K562 (cell line): ENCODE data around the gene BID. TPM values are rescaled to one million over a fixed set of nuclear protein-coding genes. Genes with fewer than 3 reads are reported as not detected.

ENCODE experiments used
- ATAC-seq: fragments of 200-7000 bp; cut with Tn5 transposase; 3 replicates; pipeline ENCODE4 v1.9.1; 2020; ENCODE audit warnings: moderate library complexity
- BruUV-seq: library from RNA; stranded (reverse); fragments of 400-500 nt; replicated peaks from 2 replicates; lab custom pipeline; 2021; lab: Mats Ljungman, UMichigan
- CTCF ChIA-PET: fragments of 300-600 bp; formaldehyde crosslinking; extraction: SDS; loops from one replicate; lab custom pipeline; 2021; ENCODE audit warnings: low intra/inter-chr PET ratio; lab: Yijun Ruan, JAX
- POLR2A ChIA-PET: fragments of 300-600, 350-650 bp; sonication (Branson Sonifier 250); formaldehyde crosslinking; extraction: SDS; loops from one replicate; lab custom pipeline; 2021; ENCODE audit warnings: antibody characterized with exemption, inconsistent platforms; lab: Yijun Ruan, JAX
- DNase-seq, 4 experiments: peaks; one replicate each; pipeline versions ENCODE4 v3.0.0 to v3.0.0-alpha.2; 2011 to 2018; ENCODE audit warnings: low spot score in 3 of 4, mixed read lengths in 3 of 4; ENCODE audit errors: extremely low read depth in 1 of 4
- FAIRE-seq: peaks from 2 replicates; lab custom pipeline; 2011; peaks lifted over from hg19 to GRCh38; lab: Jason Lieb, UNC
- H2AFZ ChIP-seq: 2 replicates; pipeline ENCODE4 v1.6.0; 2011; ENCODE audit warnings: low read depth, low read length, control low read depth, inconsistent platforms
- H3K27ac ChIP-seq: fragments of 200-600 bp; 3 replicates; pipeline ENCODE4 v1.8.0; 2011; ENCODE audit warnings: low read depth, mild to moderate bottlenecking, control low read depth, inconsistent platforms, low read length, moderate library complexity, mixed read lengths; ENCODE audit errors: extremely low read depth
- H3K27me3 ChIP-seq, 2 experiments: fragments of 300-600 bp in 1 of 2; 2 replicates in 1 of 2; 3 replicates in 1 of 2; pipeline versions ENCODE4 v1.6.0 to v1.8.0; 2011; ENCODE audit warnings: inconsistent platforms in 2 of 2, low read length in 2 of 2, mild to moderate bottlenecking in 1 of 2, mixed read lengths in 1 of 2, moderate library complexity in 1 of 2; ENCODE audit not compliant: control insufficient read depth in 2 of 2, insufficient read depth in 2 of 2
- H3K36me3 ChIP-seq: fragments of 300-600 bp; 3 replicates; pipeline ENCODE4 v1.8.0; 2011; ENCODE audit warnings: mild to moderate bottlenecking, low read length, inconsistent platforms; ENCODE audit not compliant: control insufficient read depth, insufficient read depth
- H3K4me1 ChIP-seq, 2 experiments: fragments of 200-600 bp in 1 of 2; replicated peaks in 1 of 2; 2 replicates in 1 of 2; 3 replicates in 1 of 2; pipeline versions ENCODE4 v1.5.1 to v1.8.0; 2011; ENCODE audit warnings: inconsistent platforms in 2 of 2, low read length in 2 of 2, mild to moderate bottlenecking in 1 of 2, mixed read lengths in 1 of 2, moderate library complexity in 1 of 2; ENCODE audit not compliant: control insufficient read depth in 2 of 2, insufficient read depth in 2 of 2
- H3K4me2 ChIP-seq: 2 replicates; pipeline ENCODE4 v1.6.1; 2011; ENCODE audit warnings: low read length, control low read depth, inconsistent platforms, mixed read lengths; ENCODE audit not compliant: insufficient read depth
- H3K4me3 ChIP-seq: fragments of 200-600 bp; sonication (generic), shearing (Covaris generic); 2 replicates; pipeline ENCODE4 v1.5.1; 2016; ENCODE audit warnings: control low read depth, inconsistent platforms
- H3K79me2 ChIP-seq: fragments of 200-600 bp; 3 replicates; pipeline ENCODE4 v1.8.0; 2011; ENCODE audit warnings: low read length, inconsistent platforms; ENCODE audit not compliant: control insufficient read depth, insufficient read depth
- H3K9ac ChIP-seq, 2 experiments: 2 replicates each; pipeline versions ENCODE4 v1.6.0 to v1.6.1; 2011; ENCODE audit warnings: low read depth in 2 of 2, low read length in 2 of 2, control low read depth in 1 of 2, inconsistent platforms in 1 of 2, mild to moderate bottlenecking in 1 of 2, mixed read lengths in 1 of 2; ENCODE audit not compliant: insufficient read depth in 1 of 2
- H3K9me1 ChIP-seq: one replicate; pipeline ENCODE4 v1.6.0; 2011; ENCODE audit warnings: inconsistent platforms, mild to moderate bottlenecking, low read length, moderate library complexity; ENCODE audit not compliant: control insufficient read depth, insufficient read depth
- H3K9me3 ChIP-seq: replicated peaks from 2 replicates; pipeline ENCODE4 v1.5.1; 2011; ENCODE audit warnings: low read depth, low read length, inconsistent platforms; ENCODE audit not compliant: control insufficient read depth, insufficient read depth
- H4K20me1 ChIP-seq: replicated peaks from 2 replicates; pipeline ENCODE4 v1.6.1; 2011; ENCODE audit warnings: low read length, inconsistent platforms, mixed read lengths; ENCODE audit not compliant: control insufficient read depth, insufficient read depth
- ETV6 ChIP-seq, 3 experiments: fragments of 150-350 bp in 1 of 3; sonication (generic) in 1 of 3; formaldehyde crosslinking in 1 of 3; IDR thresholded peaks; 2 replicates each; pipeline versions ENCODE4 v1.6.1 to v1.8.0; 2014 to 2022; ENCODE audit warnings: borderline replicate concordance in 2 of 3, low read depth in 2 of 3, antibody characterized with exemption in 1 of 3, low read length in 1 of 3, mild to moderate bottlenecking in 1 of 3, missing genetic modification reagents in 1 of 3
- MTA2 ChIP-seq: fragments of 450-650 bp; IDR thresholded peaks from 2 replicates; pipeline ENCODE4 v1.6.1; 2016; ENCODE audit warnings: low read depth
- RBM34 ChIP-seq: fragments of 200-400 bp; formaldehyde crosslinking; IDR thresholded peaks from 2 replicates; pipeline ENCODE4 v1.6.1; 2018; ENCODE audit warnings: low read length, borderline replicate concordance; ENCODE audit not compliant: insufficient read depth
- SMARCA5 ChIP-seq: fragments of 450-650 bp; IDR thresholded peaks from 2 replicates; pipeline ENCODE4 v1.6.1; 2016
- TAL1 ChIP-seq: fragments of 450-650 bp; IDR thresholded peaks from 2 replicates; pipeline ENCODE4 v1.6.1; 2016; ENCODE audit warnings: mild to moderate bottlenecking
- TCF7 ChIP-seq: sonication (generic); IDR thresholded peaks from 2 replicates; pipeline ENCODE4 v1.6.1; 2016; ENCODE audit warnings: antibody characterized with exemption, borderline replicate concordance
- ZNF507 ChIP-seq: conservative IDR thresholded peaks from 2 replicates; pipeline ENCODE4 v1.6.1; 2017; ENCODE audit warnings: missing genetic modification characterization, missing compliant biosample characterization
- WGBS: fragments of 100-300 bp; shearing (Covaris generic); methylation state at CpG from one replicate; pipeline ENCODE4 v1.1.6; 2016; ENCODE audit warnings: low coverage, mixed read lengths; ENCODE audit not compliant: insufficient coverage; ENCODE audit errors: missing lambda C conversion rate; 5-methylcytosine and 5-hydroxymethylcytosine counted together
- in situ Hi-C: fragments of 300-500 bp; cut with MboI; formaldehyde crosslinking; loops from 4 replicates; pipeline ENCODE4 v1.15.0; 2018; ENCODE audit warnings: inconsistent platforms, mixed read lengths
- intact Hi-C: fragments of 100-400 bp; cut with micrococcal nuclease; formaldehyde crosslinking; loops from 2 replicates; pipeline ENCODE4 v1.14.2; 2022
- polyA plus RNA-seq, 8 experiments: library from polyadenylated mRNA; depleted of rRNA in 4 of 8; stranded (reverse) in 5 of 8; unstranded in 3 of 8; fragments of >200 nt; fragmentation: Nextera tagmentation in 2 of 8; fragmentation: Illumina TruSeq in 1 of 8; extraction: Ambion mirVana in 2 of 8; extraction: Trizol in 1 of 8; gene quantifications; 2 replicates each; pipeline versions ENCODE4 v1.2.1 to v1.2.3, GENCODE V29; 2011 to 2014; ENCODE audit warnings: inconsistent platforms in 1 of 8, missing spikeins in 1 of 8
- total RNA-seq, 7 experiments: library from RNA; depleted of rRNA in 6 of 7; stranded (reverse); fragments of >200 nt in 6 of 7; fragmentation: Illumina TruSeq in 2 of 7; extraction: Trizol in 2 of 7; gene quantifications; 2 replicates each; pipeline versions ENCODE4 v1.2.1 to v1.2.3, GENCODE V29; 2011 to 2021; ENCODE audit warnings: low replicate concordance in 1 of 7
- TF ChIP-seq, protein P1 (sequence below): sonication (generic); formaldehyde crosslinking; IDR thresholded peaks from 2 replicates; pipeline ENCODE4 v1.8.0; 2022; ENCODE audit warnings: mild to moderate bottlenecking, low read depth, missing genetic modification reagents
- TF ChIP-seq, protein P2 (sequence below): sonication (generic); formaldehyde crosslinking; IDR thresholded peaks from 2 replicates; pipeline ENCODE4 v1.8.0; 2022; ENCODE audit warnings: mild to moderate bottlenecking, missing genetic modification reagents

Gene BID
- total and polyA plus RNA-seq, 9 of the 15 experiments (the other 6 are each of a cell fraction or from before 2014, with no cell fraction given), result 5.2 to 209 (median 63.7) TPM

- Histone ChIP-seq H3K79me2 (no peaks in the 10 kb centered on the region), H3K4me2 (no peak overlapping the region), H3K9me1 (no peaks in the 10 kb centered on the region), H2AFZ (no peak overlapping the region), H3K9me3 (no peaks in the 10 kb centered on the region), H3K4me3 (no peak overlapping the region), H3K36me3 (peaks cover 84% of the 10 kb centered on the region), H3K4me1 (peaks cover 0 to 2% of the 10 kb centered on the region in 2 experiments; a peak in 2 of 5 replicates), H3K27me3 (no peaks in the 10 kb centered on the region), H3K9ac (no peak overlapping the region), H4K20me1 (no peaks in the 10 kb centered on the region), H3K27ac (no peak overlapping the region)
- no peak for TF ChIP-seq TCF7
- TF ChIP-seq MTA2, result no peak
- no peak for TF ChIP-seq SMARCA5
- ChIA-PET POLR2A (interaction anchor here (1.2 to 1.7 kb wide), 2 partner anchors 10 to 23 kb away, joined by 4 to 6 read pairs; no protein-coding TSS in a partner anchor), CTCF (no interaction called here)
- DNase-seq (no peak), ATAC-seq (no peak), FAIRE-seq (no peak)
- in situ Hi-C loops, result loop anchor here (10.0 kb wide), 1 partner anchor 179 kb away; no protein-coding TSS in a partner anchor
- WGBS, result 86% methylated on average over 3 of the region's 3 CpGs
- intact Hi-C loops, result no loop called here
- no TSS peak for BruUV-seq
Observed at GRCh38 chr22:17733466-17733865, 40.8 kb downstream of the BID start.

DNA sequence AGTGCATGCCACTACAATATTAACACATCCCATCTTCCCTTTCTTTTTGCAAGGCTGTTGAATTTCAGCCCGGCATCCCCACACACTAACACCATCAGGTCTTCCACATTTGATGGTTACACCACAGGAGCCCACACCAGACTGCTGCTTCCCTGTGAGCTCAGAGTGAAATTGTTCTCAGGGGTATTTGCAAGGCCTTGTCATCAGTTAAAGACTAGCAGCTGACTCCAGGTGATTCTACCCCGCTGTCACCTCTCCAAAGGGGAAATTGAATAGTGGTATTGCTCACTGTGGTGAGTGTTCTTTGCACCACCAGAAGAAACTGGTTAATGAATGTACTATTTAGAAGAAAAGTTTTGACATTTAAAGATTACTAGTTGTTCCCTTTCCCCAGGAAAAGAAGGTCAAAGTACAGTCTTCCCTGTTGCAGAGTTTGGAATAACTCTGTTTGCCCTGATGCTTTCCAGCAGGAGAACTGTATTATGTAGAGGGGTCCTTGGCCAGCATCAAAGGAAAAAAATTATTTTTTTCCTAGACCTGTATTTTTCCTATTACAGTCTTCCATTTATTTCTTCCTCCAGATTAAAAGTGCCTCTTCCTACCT lies 41.9 kb downstream of the BID start:
- peaks cover 85% of the 10 kb centered on the region for H3K36me3 ChIP-seq
- no peaks in the 10 kb centered on the region for H3K27me3 ChIP-seq
- H3K79me2 ChIP-seq, result no peaks in the 10 kb centered on the region
- ATAC-seq (no peak; the same call in 2 of the 3 replicates), DNase-seq (no peak), FAIRE-seq (no peak)
- H3K9me1 ChIP-seq, result no peaks in the 10 kb centered on the region
- no peak overlapping the region for H3K4me2 ChIP-seq
- in situ Hi-C loops (loop anchor here (10.0 kb wide), 1 partner anchor 178 kb away; no protein-coding TSS in a partner anchor), intact Hi-C loops (no loop called here)
- no peaks in the 10 kb centered on the region for H4K20me1 ChIP-seq
- no peak overlapping the region for H3K9ac ChIP-seq
- 98% methylated on average over 2 of the region's 2 CpGs for WGBS
- H3K4me1 ChIP-seq, result peaks cover 0 to 2% of the 10 kb centered on the region in 2 experiments; a peak in 2 of 5 replicates
- H3K27ac ChIP-seq, result no peak overlapping the region
- H2AFZ ChIP-seq, result no peak overlapping the region
- H3K9me3 ChIP-seq, result no peaks in the 10 kb centered on the region
- POLR2A ChIA-PET, result interaction anchor here (1.0 to 1.4 kb wide), 2 partner anchors 10 to 20 kb away, joined by 3 to 5 read pairs; no protein-coding TSS in a partner anchor
- BruUV-seq, result no TSS peak
- no peak overlapping the region for H3K4me3 ChIP-seq
- CTCF ChIA-PET, result no interaction called here
- TF ChIP-seq TAL1, result no peak
- TF ChIP-seq RBM34, result no peak
- TF ChIP-seq, protein P1, sequence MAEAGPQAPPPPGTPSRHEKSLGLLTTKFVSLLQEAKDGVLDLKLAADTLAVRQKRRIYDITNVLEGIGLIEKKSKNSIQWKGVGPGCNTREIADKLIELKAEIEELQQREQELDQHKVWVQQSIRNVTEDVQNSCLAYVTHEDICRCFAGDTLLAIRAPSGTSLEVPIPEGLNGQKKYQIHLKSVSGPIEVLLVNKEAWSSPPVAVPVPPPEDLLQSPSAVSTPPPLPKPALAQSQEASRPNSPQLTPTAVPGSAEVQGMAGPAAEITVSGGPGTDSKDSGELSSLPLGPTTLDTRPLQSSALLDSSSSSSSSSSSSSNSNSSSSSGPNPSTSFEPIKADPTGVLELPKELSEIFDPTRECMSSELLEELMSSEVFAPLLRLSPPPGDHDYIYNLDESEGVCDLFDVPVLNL (CRISPR knock-in tag), result no peak
- TF ChIP-seq ZNF507 (tag), result no peak
- TF ChIP-seq, protein P2, sequence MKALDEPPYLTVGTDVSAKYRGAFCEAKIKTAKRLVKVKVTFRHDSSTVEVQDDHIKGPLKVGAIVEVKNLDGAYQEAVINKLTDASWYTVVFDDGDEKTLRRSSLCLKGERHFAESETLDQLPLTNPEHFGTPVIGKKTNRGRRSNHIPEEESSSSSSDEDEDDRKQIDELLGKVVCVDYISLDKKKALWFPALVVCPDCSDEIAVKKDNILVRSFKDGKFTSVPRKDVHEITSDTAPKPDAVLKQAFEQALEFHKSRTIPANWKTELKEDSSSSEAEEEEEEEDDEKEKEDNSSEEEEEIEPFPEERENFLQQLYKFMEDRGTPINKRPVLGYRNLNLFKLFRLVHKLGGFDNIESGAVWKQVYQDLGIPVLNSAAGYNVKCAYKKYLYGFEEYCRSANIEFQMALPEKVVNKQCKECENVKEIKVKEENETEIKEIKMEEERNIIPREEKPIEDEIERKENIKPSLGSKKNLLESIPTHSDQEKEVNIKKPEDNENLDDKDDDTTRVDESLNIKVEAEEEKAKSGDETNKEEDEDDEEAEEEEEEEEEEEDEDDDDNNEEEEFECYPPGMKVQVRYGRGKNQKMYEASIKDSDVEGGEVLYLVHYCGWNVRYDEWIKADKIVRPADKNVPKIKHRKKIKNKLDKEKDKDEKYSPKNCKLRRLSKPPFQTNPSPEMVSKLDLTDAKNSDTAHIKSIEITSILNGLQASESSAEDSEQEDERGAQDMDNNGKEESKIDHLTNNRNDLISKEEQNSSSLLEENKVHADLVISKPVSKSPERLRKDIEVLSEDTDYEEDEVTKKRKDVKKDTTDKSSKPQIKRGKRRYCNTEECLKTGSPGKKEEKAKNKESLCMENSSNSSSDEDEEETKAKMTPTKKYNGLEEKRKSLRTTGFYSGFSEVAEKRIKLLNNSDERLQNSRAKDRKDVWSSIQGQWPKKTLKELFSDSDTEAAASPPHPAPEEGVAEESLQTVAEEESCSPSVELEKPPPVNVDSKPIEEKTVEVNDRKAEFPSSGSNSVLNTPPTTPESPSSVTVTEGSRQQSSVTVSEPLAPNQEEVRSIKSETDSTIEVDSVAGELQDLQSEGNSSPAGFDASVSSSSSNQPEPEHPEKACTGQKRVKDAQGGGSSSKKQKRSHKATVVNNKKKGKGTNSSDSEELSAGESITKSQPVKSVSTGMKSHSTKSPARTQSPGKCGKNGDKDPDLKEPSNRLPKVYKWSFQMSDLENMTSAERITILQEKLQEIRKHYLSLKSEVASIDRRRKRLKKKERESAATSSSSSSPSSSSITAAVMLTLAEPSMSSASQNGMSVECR (CRISPR knock-in tag), result no peak
- TF ChIP-seq ETV6 (IDR thresholded peaks at IDR 0.05; ENCODE audit: borderline replicate concordance in 1 of 2, low read depth in 2 of 2, low read length in 1 of 2), result no peak
- TF ChIP-seq ETV6 (CRISPR knock-in tag; IDR thresholded peaks at IDR 0.05; ENCODE audit: borderline replicate concordance), result no peak
